Activated CD4-positive, alpha-beta T cell treated with anti-CD3 and anti-CD28 coated beads, Interleukin-10, Interleukin-2, amounts not matched to agents 100 ng/mL and 50 ng/mL, durations not matched to agents 16 hours and 8 hours (primary cell): Measurements from ENCODE around the gene TMPRSS7.

Experiments used
- DNase-seq: peaks from one replicate; pipeline ENCODE4 v3.0.0-alpha.2; 2020

The TMPRSS7 gene

DNA sequence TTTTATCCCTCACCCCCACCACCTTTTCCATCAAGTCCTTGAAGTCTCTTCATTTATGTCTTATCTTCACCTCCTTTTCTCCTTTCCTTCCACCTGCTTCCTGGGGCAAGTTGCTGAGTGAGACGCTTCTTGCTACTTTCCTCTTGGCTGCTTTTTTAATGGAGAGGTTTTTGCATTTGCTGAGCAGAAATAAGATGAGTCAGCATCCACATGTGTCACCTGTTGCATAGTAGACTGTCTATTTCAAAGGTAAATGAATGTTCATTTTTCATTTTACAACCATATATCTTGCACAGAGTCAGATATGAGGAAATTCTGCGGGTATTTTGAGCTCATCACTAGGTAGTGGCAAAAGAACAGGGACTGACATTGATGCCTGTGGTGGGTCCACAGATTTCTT is 70.2 kb downstream of the TMPRSS7 start:
- no peak for DNase-seq

GRCh38 chr3:112109322-112109721 is 74.8 kb downstream of the TMPRSS7 start:
- DNase-seq: no peak

- peak; percentile 81 for DNase-seq
Measured at GRCh38 chr3:112111785-112112402, 77.4 kb downstream of the TMPRSS7 start.

GRCh38 chr3:112114576-112115160 is 80.1 kb downstream of the TMPRSS7 start:
- DNase-seq: no peak

GRCh38 chr3:112115161-112115739 is 80.7 kb downstream of the TMPRSS7 start:
- no peak for DNase-seq

DNA sequence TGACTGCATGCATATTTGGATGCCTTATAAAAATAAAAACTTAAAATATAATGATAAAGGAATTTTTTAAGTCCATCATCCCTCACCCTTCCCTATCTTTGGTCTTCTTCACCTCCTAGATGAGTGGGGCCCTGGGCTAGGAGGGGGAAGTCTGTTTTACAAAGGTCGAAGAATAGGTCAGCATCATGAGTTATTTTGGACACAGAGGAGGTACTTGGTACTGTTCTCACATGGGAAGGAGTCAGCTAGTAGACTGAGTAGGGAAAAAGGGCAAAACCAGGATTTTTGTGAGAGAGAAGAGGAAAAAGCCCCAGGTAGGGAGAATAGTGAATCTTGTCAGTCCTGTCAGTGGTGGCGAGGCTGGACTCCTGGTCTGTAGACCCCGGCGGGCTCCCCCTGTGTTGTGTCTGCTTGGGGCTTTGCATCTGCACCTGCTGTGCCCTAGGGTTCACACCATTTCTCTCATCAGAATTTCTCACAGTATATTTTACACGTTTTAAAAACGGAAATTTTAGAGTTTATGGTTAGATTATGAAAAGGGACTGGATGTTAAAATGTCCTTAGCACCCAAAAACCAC is 81.4 kb downstream of the TMPRSS7 start:
- DNase-seq: no peak

DNA sequence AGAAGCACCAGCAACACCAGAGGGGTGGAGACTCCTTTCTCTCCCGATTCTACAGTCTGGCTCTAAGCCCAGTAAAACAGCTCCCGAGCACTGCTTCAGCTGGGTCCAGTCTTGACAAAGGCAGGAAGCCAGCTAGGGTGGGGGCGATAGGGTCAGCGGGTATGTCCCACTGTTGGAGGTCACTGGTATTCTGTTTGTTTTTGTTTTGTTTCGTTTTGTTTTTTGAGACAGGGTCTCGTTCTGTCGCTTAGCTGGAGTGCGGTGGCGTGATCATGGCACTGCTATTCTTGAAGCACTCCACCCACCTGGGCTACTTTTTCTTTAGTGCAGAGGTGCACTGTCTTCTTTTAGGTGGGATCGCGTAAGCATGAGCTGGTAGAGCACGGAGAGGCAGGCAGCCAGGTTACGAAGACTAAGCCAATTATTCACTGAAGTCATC is 82.2 kb downstream of the TMPRSS7 start:
- DNase-seq: no peak

DNA sequence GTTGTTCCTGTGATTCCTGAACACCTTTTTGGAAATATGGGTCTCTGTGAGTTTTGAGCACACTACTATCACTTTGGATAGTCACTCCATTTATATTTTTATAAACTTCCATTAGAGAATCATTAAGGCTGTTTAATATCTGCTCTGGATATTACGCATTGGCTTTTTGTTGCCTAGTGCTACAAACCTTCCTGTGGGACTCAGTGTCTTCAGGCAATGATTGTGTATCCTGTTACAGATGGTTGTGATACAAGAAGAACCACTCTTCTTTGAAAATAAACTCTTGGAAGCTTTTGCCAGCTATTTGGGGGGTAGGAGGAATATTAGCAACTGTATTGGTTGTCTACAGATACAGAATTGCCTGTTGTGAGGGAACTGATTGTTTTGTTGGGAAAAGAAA is 82.9 kb downstream of the TMPRSS7 start:
- DNase-seq: no peak

DNA sequence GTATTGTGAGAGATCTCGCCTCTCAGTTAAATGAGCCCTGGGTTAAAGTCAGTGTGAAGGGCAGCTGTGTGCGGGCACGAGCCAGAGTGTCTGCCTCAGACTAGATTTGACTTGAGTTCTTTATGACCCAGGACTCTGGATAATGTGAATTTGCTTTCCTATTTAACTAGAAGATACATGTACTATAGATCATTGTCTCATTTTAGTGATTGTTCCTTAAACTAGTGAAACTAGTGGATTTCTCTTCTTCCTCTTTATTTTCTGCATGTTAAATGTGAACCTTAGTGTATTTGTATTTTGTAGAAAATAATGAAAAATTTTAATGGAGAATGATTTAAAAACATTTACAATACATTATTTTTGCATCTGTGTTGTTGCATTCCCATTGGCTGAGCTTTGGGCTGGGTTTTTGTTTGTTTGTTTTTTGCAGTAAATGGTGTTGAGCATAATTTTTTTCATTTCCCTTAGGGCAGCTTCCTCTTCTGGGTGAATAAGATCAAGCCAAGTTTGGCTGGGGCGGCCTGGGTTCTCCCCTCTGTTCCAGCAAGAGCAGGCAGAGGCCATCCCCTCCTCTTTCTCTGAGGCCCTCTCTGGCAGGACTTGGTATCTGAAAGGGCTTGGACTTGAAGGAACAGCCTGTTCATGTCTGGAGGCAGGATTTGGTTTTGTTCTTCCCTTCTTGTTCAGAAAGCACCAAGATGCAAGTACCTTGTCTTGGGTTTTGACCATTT is 83.5 kb downstream of the TMPRSS7 start:
- DNase-seq: no peak

GRCh38 chr3:112119962-112120836 is 85.7 kb downstream of the TMPRSS7 start:
- DNase-seq: no peak

DNA sequence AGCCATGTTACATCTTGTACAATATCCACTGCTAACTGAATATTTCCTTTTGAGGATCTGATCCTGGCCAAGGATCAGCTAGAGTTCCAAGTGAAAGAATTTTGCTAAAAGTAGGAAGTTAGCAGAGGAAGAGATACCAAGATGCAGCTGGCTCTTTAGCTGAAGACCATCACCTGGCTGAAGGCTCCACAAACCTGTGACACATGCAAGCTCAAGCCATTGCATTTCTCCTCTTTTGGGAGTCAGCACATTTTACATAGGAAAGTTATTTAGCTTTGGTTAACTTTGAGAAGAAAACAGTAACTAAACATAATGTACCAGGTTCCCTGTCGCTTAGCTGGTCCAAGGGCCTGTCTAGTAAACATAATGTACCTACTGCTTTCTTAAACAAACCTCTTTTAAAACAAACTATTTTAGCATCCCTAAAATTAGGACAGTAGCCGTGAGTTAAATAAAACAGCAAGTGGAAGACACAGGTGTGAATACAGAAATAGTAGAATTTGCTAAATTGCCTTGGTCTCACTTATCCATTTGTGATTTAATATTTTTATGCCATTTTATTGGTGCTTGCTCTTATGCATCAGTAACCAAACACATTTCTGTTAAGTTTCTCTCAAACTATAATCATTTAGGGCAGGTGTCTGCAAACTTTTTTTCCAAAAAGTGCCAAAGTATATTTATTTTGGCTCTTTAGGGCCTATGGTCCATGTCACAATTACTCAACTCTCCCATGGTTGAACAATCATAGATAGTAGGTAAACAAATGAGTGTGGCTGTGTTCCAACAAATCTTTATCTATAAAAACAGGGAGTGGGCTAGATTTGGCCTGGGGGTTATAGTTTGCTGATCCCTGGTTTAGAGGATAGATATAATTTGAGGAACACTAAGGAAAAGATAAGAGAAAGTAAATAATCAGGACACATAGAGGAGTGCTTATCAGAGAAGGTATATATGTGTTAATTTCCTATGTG is 87.3 kb downstream of the TMPRSS7 start:
- DNase-seq: no peak

DNA sequence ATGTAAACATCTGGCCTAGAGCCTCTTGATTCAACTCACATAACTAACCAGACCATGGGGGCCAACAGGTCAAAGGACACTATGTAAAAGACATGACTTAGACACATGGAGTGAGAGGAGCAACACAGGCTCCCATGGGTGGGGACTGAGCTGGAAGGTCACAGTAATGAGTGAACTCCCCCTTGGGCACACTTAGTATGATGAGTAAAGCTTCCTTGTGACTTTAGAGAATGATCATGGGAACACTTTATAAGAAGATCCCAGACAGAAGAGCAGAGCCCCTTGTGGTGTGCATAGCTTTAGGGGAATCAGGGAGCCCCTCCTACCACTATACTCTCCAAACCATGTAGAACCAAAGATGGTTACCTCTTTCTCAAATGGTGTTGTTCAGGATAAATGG is 88.3 kb downstream of the TMPRSS7 start:
- no peak for DNase-seq

DNA sequence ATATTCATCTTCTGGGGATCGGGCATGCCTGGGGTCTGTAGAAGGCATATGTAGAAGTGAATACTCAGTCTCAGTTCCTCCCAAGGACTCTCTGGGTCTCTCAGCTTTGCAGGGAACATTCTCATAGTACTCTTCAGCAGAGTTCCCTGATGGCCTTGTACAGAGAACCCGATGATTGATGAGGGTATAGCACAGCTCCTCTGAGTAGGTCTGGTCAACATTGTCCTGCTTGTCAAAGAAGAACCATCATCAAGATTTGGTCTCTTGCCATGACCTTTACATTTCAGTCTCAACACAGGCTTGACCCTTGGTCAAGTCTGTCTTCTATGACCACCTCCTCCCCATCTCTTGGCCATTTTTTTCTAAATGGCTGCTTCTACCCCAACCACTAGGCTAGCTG is 89.0 kb downstream of the TMPRSS7 start:
- DNase-seq: no peak

GRCh38 chr3:112124907-112125607 is 90.5 kb downstream of the TMPRSS7 start:
- no peak for DNase-seq

DNA sequence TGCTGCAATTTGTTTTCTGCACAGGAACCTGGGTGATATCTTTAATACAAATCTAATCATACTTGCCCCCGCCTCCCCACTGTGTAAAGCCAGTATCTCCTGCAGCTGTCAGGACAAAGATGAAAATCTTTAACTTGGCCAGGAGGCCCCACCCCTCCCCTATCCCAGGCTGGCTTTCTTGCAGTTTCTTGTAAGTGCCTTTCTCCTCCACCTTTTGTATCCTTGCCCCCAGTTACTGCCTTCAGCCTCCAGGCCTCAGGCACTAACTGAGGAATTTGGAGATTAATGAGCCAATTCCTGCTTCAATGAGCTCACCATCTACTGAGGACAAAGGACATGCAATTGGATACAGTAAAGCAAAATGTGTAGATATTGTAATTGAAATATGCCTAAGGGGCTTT is 92.0 kb downstream of the TMPRSS7 start:
- no peak for DNase-seq

DNA sequence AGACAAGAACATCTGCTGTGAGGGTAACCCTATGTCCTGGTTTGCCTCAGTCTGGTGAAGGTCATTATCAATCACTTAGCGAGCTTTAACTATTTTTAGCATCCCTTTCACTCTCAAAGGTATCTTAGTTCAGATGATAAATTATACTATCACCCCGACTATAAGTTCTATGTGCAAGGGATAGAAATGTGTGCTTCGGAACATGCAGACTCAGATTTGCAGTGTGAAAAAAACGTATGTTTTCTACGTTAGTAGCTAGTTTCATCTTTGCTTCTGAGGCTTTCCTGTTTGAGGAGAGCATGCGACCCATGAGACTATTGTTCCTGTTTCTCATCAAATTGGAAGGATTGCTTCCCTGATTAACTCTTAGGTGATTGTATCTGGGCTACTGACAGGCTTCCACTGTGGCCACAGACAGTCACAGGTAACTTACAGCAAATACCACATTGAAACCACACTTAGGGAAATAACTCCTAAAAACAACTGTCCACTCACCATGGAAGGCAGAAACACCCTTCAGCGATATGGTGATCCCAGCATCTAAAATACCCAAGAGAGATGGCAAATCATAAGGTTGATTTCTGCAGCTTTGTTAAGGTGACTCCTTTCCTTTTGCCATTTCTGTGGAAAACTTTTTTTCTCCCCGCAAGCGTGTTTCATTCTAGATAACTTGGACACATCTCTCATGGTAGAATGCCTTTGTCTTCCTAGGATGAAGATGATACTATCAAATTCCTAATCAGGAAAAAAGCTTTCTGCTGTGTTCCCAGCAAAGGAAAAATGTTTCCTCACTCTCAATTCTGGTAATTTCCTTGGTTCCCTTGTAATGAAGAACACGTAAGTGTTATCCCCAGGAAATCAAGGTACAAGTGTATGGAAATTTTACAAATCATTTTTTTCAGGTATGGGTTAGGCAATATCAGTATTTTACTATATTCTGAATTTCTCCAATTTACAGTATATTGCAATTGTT is 93.3 kb downstream of the TMPRSS7 start:
- peak; percentile 38 for DNase-seq

GRCh38 chr3:112128843-112129727 is 94.5 kb downstream of the TMPRSS7 start:
- peak; percentile 58 for DNase-seq

DNA sequence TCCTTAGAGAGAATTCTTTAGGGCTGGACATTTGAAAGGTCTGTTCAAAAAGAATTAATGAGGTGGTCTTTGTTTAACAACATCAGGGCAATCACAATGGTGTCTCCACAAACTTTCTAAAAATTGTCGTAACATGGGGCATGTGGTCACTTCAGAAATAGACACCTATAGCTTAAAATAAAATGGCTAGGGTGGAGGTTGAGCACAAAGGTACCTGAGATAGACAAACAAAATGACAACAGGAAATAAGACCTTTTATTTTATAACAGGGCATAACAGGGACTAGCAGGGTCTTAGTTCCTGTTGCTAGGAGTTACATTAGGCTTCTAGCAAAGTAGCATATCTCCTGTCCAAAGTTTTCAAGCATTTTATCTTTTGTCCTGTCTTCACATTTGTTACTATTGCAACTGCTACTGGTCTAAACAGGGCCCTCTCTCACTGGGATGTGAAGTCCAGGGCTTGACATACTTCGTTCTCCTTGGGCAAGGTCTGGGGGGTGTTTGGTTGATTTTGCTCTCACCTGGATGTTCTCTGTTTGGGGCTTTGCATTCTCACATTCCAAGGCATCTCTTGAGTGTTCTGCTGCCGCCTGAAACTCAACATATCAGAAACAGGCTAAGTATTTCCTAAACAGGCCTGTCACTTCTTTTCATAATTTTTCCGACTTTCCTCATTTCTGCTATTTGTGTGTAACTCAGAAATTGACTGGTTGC is 95.5 kb downstream of the TMPRSS7 start:
- no peak for DNase-seq
